Right kidney (tissue), 1 donor: ENCODE measurements around the gene CHST11.
A peak's percentile ranks its signal among the peaks of the same experiment; 100 is the strongest.

Source experiments
- DNase-seq: peaks from one replicate; pipeline ENCODE4 v3.0.0-alpha.2; 2016

Gene CHST11

GRCh38 chr12:104721936-104722335, 265.2 kb downstream of the CHST11 start:
- no peak for DNase-seq

- DNase-seq, result peak; percentile 47
Observed at GRCh38 chr12:104722601-104723534, 266.1 kb downstream of the CHST11 start.

- no peak for DNase-seq
Observed at GRCh38 chr12:104723895-104724294, 267.1 kb downstream of the CHST11 start.

GRCh38 chr12:104724992-104725585, 268.3 kb downstream of the CHST11 start:
- no peak for DNase-seq

GRCh38 chr12:104725610-104726009, 268.9 kb downstream of the CHST11 start:
- DNase-seq, result no peak

GRCh38 chr12:104727726-104728465, 271.1 kb downstream of the CHST11 start:
- DNase-seq, result no peak

GRCh38 chr12:104729091-104729490, 272.3 kb downstream of the CHST11 start:
- DNase-seq, result no peak

- no peak for DNase-seq
Observed at GRCh38 chr12:104729610-104730446, 273.1 kb downstream of the CHST11 start.

- DNase-seq, result no peak
Observed at GRCh38 chr12:104730763-104731162, 274.0 kb downstream of the CHST11 start.

GRCh38 chr12:104733717-104734175, 277.0 kb downstream of the CHST11 start:
- DNase-seq, result no peak

- no peak for DNase-seq
Observed at GRCh38 chr12:104734541-104735095, 277.9 kb downstream of the CHST11 start.

GRCh38 chr12:104735801-104736200, 279.1 kb downstream of the CHST11 start:
- no peak for DNase-seq

- DNase-seq, result no peak
Observed at GRCh38 chr12:104736307-104736706, 279.6 kb downstream of the CHST11 start.

GRCh38 chr12:104737113-104737512, 280.4 kb downstream of the CHST11 start:
- no peak for DNase-seq

- peak; percentile 56 for DNase-seq
Observed at GRCh38 chr12:104737791-104738301, 281.1 kb downstream of the CHST11 start.

- DNase-seq, result peak; percentile 60
Observed at GRCh38 chr12:104738331-104738730, 281.6 kb downstream of the CHST11 start.

- DNase-seq, result no peak
Observed at GRCh38 chr12:104738776-104739642, 282.3 kb downstream of the CHST11 start.

GRCh38 chr12:104740668-104741067, 283.9 kb downstream of the CHST11 start:
- no peak for DNase-seq

GRCh38 chr12:104741077-104741476, 284.3 kb downstream of the CHST11 start:
- DNase-seq, result no peak
